ENCODE data around the gene LAD1. TPM values are rescaled to one million over a fixed set of nuclear protein-coding genes. Genes with fewer than 3 reads are reported as not detected.

The LAD1 gene
- polyA plus RNA-seq, 1 of the 3 experiments (the other 2 are of a cell fraction) = not detected

- no peak overlapping the region for H3K4me3 ChIP-seq (ENCODE audit: low read depth in 2 of 2, low read length in 1 of 2)
Measured at GRCh38 chr1:201397675-201398074, 1.4 kb downstream of the LAD1 start.

GRCh38 chr1:201396861-201397464 is 2.2 kb downstream of the LAD1 start:
- Histone ChIP-seq H3K4me1 (ENCODE audit: control insufficient read depth in 1 of 2, insufficient read depth in 2 of 2, low read depth in 1 of 2, low read length in 1 of 2) (peaks cover 0 to 9% of the 10 kb centered on the region in 2 experiments; a peak in 1 of 4 replicates), H3K9me3 (no peaks in the 10 kb centered on the region), H3K79me2 (ENCODE audit: insufficient read depth) (no peaks in the 10 kb centered on the region), H3K27ac (ENCODE audit: low read depth in 2 of 2, low read length in 1 of 2) (no peak overlapping the region), H3K4me3 (ENCODE audit: low read depth in 2 of 2, low read length in 1 of 2) (no peak overlapping the region), H3K36me3 (replicated peaks in 1 of 2; ENCODE audit: control insufficient read depth in 1 of 2, insufficient read depth in 2 of 2, low read length in 1 of 2) (no peaks in the 10 kb centered on the region), H3K27me3 (ENCODE audit: insufficient read depth) (peaks cover 17% of the 10 kb centered on the region; the same call in 1 of the 2 replicates), H3F3A (replicated peaks; ENCODE audit: insufficient read depth) (no peaks in the 10 kb centered on the region), H2AFZ (ENCODE audit: low read depth) (no peak overlapping the region), H3K9ac (no peak overlapping the region), H3K4me2 (no peak overlapping the region), H3K9me2 (no peaks in the 10 kb centered on the region), H4K20me1 (ENCODE audit: insufficient read depth) (no peaks in the 10 kb centered on the region)
- no peak for TF ChIP-seq USF1 (IDR thresholded peaks at IDR 0.05; ENCODE audit: borderline replicate concordance, low read depth)
- TF ChIP-seq NRF1 (IDR thresholded peaks at IDR 0.05; ENCODE audit: low read depth, low read length) = no peak
- no peak for TF ChIP-seq GABPA (IDR thresholded peaks at IDR 0.05; ENCODE audit: low read depth)
- no peak for TF ChIP-seq REST (IDR thresholded peaks at IDR 0.05; ENCODE audit: low read depth, low read length)
- TF ChIP-seq ELF1 (IDR thresholded peaks at IDR 0.05) = no peak
- no peak for TF ChIP-seq EP300 (IDR thresholded peaks at IDR 0.05; ENCODE audit: borderline replicate concordance in 1 of 2, low read depth in 1 of 2, low read length in 1 of 2)
- no peak for TF ChIP-seq RFX5 (IDR thresholded peaks at IDR 0.05; ENCODE audit: low read length)
- ChIA-PET CTCF (interaction anchor here (1.6 to 5.3 kb wide), 5 partner anchors 12 to 116 kb away, joined by 3 to 42 read pairs (median 11); no protein-coding TSS in a partner anchor), POLR2A (no interaction called here)
- no peak for DNase-seq
- WGBS (ENCODE audit: low lambda C conversion rate) = 44% methylated on average over 2 of the region's 10 CpGs

More at GRCh38 chr1:201397675-201398074, 1.4 kb downstream of the LAD1 start:
- H3K36me3 ChIP-seq (replicated peaks in 1 of 2; ENCODE audit: control insufficient read depth in 1 of 2, insufficient read depth in 2 of 2, low read length in 1 of 2) = no peaks in the 10 kb centered on the region
- no peak overlapping the region for H3K27ac ChIP-seq (ENCODE audit: low read depth in 2 of 2, low read length in 1 of 2)
- H3K4me2 ChIP-seq = no peak overlapping the region
- no peaks in the 10 kb centered on the region for H3K9me3 ChIP-seq
- H3K9ac ChIP-seq = no peak overlapping the region
- ChIA-PET POLR2A (no interaction called here), CTCF (interaction anchor here (2.6 to 5.3 kb wide), 3 partner anchors 12 to 36 kb away, joined by 11 to 42 read pairs (median 19); no protein-coding TSS in a partner anchor)
- no peaks in the 10 kb centered on the region for H3F3A ChIP-seq (replicated peaks; ENCODE audit: insufficient read depth)
- H2AFZ ChIP-seq (ENCODE audit: low read depth) = no peak overlapping the region
- no peaks in the 10 kb centered on the region for H3K79me2 ChIP-seq (ENCODE audit: insufficient read depth)
- H4K20me1 ChIP-seq (ENCODE audit: insufficient read depth) = no peaks in the 10 kb centered on the region
- TF ChIP-seq CHD2 (IDR thresholded peaks at IDR 0.05; ENCODE audit: low read length, partially characterized antibody) (no peak), RAD21 (IDR thresholded peaks at IDR 0.05; ENCODE audit: low read length) (no peak), IRF3 (IDR thresholded peaks at IDR 0.05; ENCODE audit: low read depth, low read length) (no peak), PBX3 (IDR thresholded peaks at IDR 0.05) (no peak), TCF12 (IDR thresholded peaks at IDR 0.05) (no peak), TEAD4 (IDR thresholded peaks at IDR 0.05; ENCODE audit: borderline replicate concordance, insufficient read depth) (no peak), GABPA (IDR thresholded peaks at IDR 0.05; ENCODE audit: low read depth) (no peak), SMC3 (IDR thresholded peaks at IDR 0.05; ENCODE audit: low read depth, low read length) (no peak), GATA2 (CRISPR knock-in tag; IDR thresholded peaks at IDR 0.05) (no peak), EP300 (IDR thresholded peaks at IDR 0.05; ENCODE audit: borderline replicate concordance in 1 of 2, low read depth in 1 of 2, low read length in 1 of 2) (no peak), FOSL2 (IDR thresholded peaks at IDR 0.05; ENCODE audit: borderline replicate concordance, low read depth) (no peak), EZH2phosphoT487 (IDR thresholded peaks at IDR 0.05; ENCODE audit: borderline replicate concordance, low read depth) (no peak), TAF1 (IDR thresholded peaks at IDR 0.05; ENCODE audit: borderline replicate concordance, low read depth, low read length) (no peak), RCOR1 (IDR thresholded peaks at IDR 0.05; ENCODE audit: low read length) (no peak)
- H3K9me2 ChIP-seq = no peaks in the 10 kb centered on the region
- peaks cover 0 to 9% of the 10 kb centered on the region in 2 experiments; a peak in 1 of 4 replicates for H3K4me1 ChIP-seq (ENCODE audit: control insufficient read depth in 1 of 2, insufficient read depth in 2 of 2, low read depth in 1 of 2, low read length in 1 of 2)
- no peak for DNase-seq
- 77% methylated on average over 2 of the region's 2 CpGs for WGBS (ENCODE audit: low lambda C conversion rate)
- peaks cover 24% of the 10 kb centered on the region; the same call in 1 of the 2 replicates for H3K27me3 ChIP-seq (ENCODE audit: insufficient read depth)

Measured in SK-N-SH (cell line).